ENCODE data around the gene ERBIN. TPM values are rescaled to one million over a fixed set of nuclear protein-coding genes. Genes with fewer than 3 reads are reported as not detected.

Gene ERBIN
- total and polyA plus RNA-seq, 2 of the 13 experiments (the other 11 are each of a cell fraction or from before 2014, with no cell fraction given) = 14.4 to 41.7 TPM

DNA sequence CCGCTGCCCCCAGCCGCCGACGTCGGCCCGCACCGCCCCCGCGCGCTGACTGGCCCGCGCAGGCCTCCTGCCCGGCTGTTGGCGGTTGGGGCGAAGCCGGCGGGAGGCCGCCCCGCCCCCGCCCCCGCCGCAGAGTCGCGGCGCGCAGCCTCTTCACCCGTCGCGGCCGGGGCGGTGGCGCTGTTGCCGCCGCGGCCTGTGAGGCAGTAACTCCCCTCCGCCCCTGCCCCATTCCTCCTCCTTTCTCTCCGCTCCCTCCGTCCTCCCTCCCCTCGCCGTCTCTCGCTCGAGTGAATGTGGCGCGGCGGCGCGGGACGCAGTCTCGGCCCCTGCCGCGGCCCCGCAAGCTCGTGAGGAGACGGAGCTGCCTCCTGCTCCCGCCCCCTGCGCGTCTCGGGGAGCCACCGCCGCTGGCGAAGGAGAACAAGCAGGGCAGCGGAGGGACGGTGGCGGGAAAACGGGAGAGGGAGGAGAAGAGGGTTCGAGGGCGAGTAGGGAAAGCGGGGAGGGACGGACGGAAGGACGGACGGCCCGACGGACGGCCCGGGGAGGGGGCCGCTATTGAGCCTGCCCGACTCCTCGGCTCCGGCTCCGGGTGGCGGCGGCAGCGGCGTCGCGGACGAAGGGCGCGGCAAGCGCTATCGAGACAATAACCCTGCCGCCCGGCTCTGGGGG, 637 bp upstream of the ERBIN start (continued):
- TF ChIP-seq, protein P1, sequence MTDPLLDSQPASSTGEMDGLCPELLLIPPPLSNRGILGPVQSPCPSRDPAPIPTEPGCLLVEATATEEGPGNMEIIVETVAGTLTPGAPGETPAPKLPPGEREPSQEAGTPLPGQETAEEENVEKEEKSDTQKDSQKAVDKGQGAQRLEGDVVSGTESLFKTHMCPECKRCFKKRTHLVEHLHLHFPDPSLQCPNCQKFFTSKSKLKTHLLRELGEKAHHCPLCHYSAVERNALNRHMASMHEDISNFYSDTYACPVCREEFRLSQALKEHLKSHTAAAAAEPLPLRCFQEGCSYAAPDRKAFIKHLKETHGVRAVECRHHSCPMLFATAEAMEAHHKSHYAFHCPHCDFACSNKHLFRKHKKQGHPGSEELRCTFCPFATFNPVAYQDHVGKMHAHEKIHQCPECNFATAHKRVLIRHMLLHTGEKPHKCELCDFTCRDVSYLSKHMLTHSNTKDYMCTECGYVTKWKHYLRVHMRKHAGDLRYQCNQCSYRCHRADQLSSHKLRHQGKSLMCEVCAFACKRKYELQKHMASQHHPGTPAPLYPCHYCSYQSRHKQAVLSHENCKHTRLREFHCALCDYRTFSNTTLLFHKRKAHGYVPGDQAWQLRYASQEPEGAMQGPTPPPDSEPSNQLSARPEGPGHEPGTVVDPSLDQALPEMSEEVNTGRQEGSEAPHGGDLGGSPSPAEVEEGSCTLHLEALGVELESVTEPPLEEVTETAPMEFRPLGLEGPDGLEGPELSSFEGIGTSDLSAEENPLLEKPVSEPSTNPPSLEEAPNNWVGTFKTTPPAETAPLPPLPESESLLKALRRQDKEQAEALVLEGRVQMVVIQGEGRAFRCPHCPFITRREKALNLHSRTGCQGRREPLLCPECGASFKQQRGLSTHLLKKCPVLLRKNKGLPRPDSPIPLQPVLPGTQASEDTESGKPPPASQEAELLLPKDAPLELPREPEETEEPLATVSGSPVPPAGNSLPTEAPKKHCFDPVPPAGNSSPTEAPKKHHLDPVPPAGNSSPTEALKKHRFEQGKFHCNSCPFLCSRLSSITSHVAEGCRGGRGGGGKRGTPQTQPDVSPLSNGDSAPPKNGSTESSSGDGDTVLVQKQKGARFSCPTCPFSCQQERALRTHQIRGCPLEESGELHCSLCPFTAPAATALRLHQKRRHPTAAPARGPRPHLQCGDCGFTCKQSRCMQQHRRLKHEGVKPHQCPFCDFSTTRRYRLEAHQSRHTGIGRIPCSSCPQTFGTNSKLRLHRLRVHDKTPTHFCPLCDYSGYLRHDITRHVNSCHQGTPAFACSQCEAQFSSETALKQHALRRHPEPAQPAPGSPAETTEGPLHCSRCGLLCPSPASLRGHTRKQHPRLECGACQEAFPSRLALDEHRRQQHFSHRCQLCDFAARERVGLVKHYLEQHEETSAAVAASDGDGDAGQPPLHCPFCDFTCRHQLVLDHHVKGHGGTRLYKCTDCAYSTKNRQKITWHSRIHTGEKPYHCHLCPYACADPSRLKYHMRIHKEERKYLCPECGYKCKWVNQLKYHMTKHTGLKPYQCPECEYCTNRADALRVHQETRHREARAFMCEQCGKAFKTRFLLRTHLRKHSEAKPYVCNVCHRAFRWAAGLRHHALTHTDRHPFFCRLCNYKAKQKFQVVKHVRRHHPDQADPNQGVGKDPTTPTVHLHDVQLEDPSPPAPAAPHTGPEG (CRISPR knock-in tag; IDR thresholded peaks at IDR 0.05) = no peak
- TF ChIP-seq, protein P2, sequence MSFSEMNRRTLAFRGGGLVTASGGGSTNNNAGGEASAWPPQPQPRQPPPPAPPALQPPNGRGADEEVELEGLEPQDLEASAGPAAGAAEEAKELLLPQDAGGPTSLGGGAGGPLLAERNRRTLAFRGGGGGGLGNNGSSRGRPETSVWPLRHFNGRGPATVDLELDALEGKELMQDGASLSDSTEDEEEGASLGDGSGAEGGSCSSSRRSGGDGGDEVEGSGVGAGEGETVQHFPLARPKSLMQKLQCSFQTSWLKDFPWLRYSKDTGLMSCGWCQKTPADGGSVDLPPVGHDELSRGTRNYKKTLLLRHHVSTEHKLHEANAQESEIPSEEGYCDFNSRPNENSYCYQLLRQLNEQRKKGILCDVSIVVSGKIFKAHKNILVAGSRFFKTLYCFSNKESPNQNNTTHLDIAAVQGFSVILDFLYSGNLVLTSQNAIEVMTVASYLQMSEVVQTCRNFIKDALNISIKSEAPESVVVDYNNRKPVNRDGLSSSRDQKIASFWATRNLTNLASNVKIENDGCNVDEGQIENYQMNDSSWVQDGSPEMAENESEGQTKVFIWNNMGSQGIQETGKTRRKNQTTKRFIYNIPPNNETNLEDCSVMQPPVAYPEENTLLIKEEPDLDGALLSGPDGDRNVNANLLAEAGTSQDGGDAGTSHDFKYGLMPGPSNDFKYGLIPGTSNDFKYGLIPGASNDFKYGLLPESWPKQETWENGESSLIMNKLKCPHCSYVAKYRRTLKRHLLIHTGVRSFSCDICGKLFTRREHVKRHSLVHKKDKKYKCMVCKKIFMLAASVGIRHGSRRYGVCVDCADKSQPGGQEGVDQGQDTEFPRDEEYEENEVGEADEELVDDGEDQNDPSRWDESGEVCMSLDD (CRISPR knock-in tag; IDR thresholded peaks at IDR 0.05; ENCODE audit: borderline replicate concordance) = no peak
- no peak for TF ChIP-seq EEA1 (CRISPR knock-in tag; IDR thresholded peaks at IDR 0.05; ENCODE audit: borderline replicate concordance)
- TF ChIP-seq, protein P3, sequence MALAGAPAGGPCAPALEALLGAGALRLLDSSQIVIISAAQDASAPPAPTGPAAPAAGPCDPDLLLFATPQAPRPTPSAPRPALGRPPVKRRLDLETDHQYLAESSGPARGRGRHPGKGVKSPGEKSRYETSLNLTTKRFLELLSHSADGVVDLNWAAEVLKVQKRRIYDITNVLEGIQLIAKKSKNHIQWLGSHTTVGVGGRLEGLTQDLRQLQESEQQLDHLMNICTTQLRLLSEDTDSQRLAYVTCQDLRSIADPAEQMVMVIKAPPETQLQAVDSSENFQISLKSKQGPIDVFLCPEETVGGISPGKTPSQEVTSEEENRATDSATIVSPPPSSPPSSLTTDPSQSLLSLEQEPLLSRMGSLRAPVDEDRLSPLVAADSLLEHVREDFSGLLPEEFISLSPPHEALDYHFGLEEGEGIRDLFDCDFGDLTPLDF (CRISPR knock-in tag; IDR thresholded peaks at IDR 0.05) = no peak
- TF ChIP-seq ZNF263 (CRISPR knock-in tag; IDR thresholded peaks at IDR 0.05) = peak; percentile 98
- TF ChIP-seq SIN3B (IDR thresholded peaks at IDR 0.05; ENCODE audit: low read length) = no peak
- TF ChIP-seq ELF1 (CRISPR knock-in tag; IDR thresholded peaks at IDR 0.05) = 0 out of 2 replicates have a peak, but pooled peaks have one; percentile 23
- TF ChIP-seq, protein P4, sequence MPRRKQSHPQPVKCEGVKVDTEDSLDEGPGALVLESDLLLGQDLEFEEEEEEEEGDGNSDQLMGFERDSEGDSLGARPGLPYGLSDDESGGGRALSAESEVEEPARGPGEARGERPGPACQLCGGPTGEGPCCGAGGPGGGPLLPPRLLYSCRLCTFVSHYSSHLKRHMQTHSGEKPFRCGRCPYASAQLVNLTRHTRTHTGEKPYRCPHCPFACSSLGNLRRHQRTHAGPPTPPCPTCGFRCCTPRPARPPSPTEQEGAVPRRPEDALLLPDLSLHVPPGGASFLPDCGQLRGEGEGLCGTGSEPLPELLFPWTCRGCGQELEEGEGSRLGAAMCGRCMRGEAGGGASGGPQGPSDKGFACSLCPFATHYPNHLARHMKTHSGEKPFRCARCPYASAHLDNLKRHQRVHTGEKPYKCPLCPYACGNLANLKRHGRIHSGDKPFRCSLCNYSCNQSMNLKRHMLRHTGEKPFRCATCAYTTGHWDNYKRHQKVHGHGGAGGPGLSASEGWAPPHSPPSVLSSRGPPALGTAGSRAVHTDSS (CRISPR knock-in tag; conservative IDR thresholded peaks at IDR 0.05) = no peak
- peak; percentile 53; the same call in 1 of the 2 replicates for TF ChIP-seq SIX4 (CRISPR knock-in tag; IDR thresholded peaks at IDR 0.05)
- TF ChIP-seq STAT5B (CRISPR knock-in tag; IDR thresholded peaks at IDR 0.05) = 0 out of 2 replicates have a peak, but pooled peaks have one; percentile 81
- TF ChIP-seq ZNF629 (CRISPR knock-in tag; conservative IDR thresholded peaks at IDR 0.05) = no peak
- TF ChIP-seq BHLHE40 (IDR thresholded peaks at IDR 0.05; ENCODE audit: low read length) = no peak
- peak; percentile 97 for TF ChIP-seq RBFOX2 (IDR thresholded peaks at IDR 0.05; ENCODE audit: low read depth, low read length)
- TF ChIP-seq ZNF232 (CRISPR knock-in tag; IDR thresholded peaks at IDR 0.05; ENCODE audit: borderline replicate concordance) = no peak; the same call in 1 of the 2 replicates
- no peak for TF ChIP-seq ZNF75D (CRISPR knock-in tag; IDR thresholded peaks at IDR 0.05; ENCODE audit: borderline replicate concordance)
- TF ChIP-seq MYC (CRISPR knock-in tag; IDR thresholded peaks at IDR 0.05; ENCODE audit: borderline replicate concordance) = peak; percentile 73
- TF ChIP-seq SNRNP70 (IDR thresholded peaks at IDR 0.05; ENCODE audit: low read depth, low read length) = no peak
- TF ChIP-seq HOXA9 (CRISPR knock-in tag; IDR thresholded peaks at IDR 0.05; ENCODE audit: borderline replicate concordance) = no peak

All from HepG2 (cell line).